Renal pelvis (tissue), 4 donors: ENCODE results near the gene HNRNPAB. TPM values are rescaled to one million over a fixed set of nuclear protein-coding genes. Genes with fewer than 3 reads are reported as not detected.
"Not testable (repeated sequence)": the region's sequence is repeated elsewhere in the genome, so short reads cannot be mapped to it uniquely, and the experiment has no call there.

Experiments used
- DNase-seq: peaks from one replicate; pipeline ENCODE4 v3.0.0-alpha.2; 2013
- polyA plus RNA-seq, 3 donors: library from polyadenylated mRNA; unstranded; fragments of 120-200 nt; gene quantifications; one replicate each; pipeline ENCODE4 v1.2.1, GENCODE V29; 2013; ENCODE audit not compliant: insufficient read length in 3 of 3

The HNRNPAB gene
- polyA plus RNA-seq, 3 donors: 139 to 169 (median 148) TPM

DNA sequence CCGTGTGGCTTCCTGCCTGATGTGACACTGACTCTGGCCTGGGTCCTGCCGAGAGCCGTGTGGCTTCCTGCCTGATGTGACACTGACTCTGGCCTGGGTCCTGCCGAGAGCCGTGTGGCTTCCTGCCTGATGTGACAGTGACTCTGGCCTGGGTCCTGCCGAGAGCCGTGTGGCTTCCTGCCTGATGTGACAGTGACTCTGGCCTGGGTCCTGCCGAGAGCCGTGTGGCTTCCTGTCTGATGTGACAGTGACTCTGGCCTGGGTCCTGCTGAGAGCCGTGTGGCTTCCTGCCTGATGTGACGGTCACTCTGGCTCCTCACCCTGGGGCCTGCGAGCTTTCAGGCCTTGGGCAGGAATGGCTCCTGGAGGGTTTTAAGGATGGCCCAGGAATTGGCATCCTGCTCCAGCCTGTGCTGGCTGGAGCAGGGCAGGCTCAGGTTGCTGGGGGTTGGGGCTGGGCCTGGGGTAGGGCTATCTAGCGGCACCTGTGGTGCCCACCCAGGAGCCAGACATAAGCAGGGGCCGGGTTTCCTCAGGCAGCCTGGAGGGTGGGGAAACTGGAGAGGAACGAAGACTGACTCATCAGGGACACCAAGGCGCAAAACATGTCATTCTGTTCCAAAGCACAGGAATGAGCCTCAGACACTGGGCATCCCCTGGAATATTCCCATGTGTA is 35.4 kb downstream of the HNRNPAB start:
- DNase-seq: not testable (repeated sequence)

DNA sequence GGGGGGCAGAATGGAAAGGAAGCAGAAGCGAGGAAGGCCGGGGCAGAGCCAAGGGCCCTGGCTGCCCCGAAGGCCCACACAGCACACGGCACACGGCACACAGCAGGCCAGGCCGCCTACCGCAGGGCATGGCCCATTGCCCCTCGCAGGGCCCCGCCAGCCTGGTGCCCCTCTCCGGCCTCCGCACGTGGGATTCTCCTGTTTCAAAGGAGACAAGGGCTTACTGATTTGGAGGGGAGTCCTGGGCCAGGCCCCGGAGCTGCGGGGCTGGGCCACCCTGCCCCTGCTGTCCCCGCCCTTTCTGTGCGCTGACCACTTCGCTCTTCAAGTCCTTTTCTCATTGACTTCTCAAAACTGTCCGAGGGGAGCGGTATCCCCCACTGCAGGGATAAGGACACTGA is 36.0 kb downstream of the HNRNPAB start:
- DNase-seq: no peak

DNA sequence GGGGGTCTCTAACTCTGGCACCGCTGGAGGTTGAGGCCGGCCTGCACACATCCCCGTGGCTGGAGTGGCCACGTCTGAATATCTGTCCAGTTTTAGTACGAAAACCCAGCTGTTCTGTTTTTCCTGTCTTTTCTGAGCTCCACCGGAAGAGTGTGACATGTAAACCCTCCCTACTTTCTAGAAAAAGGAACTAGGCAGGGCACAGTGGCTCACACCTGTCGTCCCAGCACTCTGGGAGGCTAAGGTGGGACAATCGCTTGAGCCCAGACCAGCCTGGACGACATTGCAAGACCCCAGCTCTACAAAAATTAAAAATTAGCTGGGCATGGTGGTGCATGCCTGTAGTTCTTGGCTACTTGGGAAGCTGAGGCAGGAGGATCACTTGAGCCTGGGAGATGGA is 36.4 kb downstream of the HNRNPAB start:
- no peak for DNase-seq

DNA sequence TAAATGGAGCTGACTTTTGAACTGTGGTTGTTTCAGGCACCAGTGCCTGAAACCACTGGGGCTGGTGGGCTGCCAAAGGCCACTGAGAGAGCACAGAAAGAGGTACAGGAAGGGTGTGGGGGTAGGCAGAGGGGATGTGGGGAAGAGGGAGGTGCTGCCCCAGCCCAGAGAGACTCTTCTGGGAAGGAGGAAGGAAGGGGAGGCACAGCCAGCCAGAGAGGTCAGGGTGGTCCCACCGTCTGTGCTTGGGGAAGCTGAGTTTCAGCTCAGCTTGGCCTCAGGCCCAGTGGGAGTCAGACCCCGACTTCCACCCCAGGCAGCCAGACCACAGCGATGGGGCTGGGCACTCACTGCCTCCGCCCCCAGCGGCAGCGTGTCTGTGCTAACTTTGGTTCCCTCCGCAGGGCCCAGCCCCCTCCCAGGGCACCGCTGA is 36.9 kb downstream of the HNRNPAB start:
- DNase-seq: no peak

DNA sequence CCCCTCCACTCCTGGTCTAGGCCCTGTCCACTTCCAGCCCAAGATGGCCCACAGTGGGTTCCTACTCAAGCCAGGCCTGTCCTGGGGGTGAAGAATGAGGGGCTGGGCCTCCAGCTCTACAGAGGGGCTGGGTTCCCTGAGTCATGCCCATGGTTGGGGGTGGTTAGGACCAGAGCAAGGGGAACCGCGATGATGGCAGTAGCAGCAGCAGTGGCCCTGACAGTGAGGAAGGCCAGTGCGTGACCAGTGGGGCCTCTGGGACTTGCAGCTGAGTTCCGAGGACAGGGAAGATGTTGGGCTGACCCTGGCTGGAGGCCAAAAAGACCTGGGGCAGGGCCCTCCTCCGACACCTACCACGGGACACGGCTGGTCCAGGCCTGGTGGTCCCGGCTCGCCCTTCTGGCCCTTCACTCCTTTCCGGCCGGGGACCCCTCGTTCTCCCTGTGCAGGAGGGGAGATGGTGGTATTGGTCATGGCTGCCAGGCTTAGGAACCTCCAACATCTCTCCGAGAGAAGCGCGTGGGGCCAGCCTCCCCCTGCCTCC is 37.4 kb downstream of the HNRNPAB start:
- no peak for DNase-seq

DNA sequence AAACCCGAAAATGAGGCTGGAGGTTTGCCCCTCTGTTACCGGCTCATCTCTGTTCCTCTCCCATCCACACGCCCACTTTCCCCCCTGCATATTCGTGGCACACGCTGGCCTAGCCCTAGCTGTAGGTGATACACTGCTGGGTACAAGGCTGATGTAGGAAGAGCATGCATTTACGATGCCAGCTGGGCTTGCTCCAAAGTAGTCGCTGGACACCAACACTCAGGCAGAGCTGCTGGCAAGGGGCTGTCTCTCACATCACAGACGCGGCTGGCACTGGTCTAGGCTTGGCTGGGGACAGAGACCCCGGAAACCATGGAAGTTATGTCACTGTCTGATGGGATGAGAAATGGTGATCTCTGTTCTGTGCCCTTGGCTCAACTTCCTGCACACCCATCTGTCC is 38.1 kb downstream of the HNRNPAB start:
- DNase-seq: no peak

DNA sequence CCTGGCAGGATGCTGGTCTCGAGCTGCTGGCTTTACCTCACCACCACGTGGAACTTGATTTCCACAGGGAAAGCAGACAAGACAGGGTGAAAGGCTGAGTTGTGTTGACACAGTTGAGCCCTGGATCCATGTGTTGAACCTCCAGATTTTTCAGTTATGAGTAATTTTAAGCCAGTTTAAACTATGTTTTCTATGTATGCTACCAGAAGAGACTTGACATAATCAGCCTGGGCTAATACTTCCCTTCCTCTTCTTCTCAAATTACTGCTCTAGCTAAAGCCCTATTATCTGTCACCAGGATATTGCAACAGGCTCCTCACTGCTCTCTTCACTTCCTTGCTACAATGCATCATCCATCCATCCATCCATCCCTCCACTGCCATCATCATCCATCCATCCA is 40.2 kb downstream of the HNRNPAB start:
- DNase-seq: no peak

DNA sequence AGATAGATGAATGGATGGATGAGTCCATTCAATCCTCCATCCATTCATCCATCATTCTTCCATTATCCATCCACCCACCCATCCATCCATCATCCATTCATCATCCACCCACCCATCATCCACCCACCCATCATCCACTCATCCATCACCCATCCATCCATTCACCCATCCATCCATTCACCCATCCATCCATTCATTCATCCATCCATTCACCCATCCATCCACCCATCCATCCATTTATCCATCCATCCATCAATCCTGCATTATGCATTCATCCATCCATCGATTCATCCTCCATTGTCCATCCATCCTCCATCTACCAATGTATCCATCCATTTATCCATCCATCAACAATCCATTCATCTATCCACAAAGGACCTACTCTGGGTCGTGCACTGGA is 41.1 kb downstream of the HNRNPAB start:
- DNase-seq: no peak

DNA sequence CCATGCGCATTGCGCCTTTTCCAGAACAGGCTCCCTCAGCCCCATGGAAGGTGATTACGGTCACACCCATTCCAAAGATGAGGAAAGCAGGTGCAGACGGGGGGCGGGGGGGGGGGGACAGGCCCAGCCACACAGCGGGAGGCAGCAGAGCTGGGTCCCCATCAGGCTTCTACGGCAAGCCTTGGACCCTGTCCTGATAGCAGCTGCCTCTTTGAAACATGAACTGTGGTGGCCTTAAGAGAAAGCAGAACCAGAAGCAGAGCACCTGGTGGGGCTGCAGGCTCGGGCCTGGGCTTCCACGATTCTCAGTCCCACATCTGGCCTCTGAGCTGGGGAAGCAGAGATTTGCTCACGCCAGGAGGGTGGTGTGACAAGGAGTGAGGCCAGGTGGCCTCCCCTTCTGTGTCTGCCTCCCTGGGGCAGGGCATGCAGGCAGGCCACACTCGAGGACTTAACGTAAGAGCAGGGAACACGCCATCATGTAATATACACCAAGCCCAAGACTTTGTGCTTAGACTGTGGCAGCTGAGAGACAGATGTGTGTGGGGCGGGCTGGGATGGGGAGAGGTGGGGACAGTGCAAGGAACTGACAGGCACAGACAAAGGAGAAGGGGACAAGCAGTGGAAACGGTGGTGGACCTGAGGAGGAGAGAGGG is 42.4 kb downstream of the HNRNPAB start:
- DNase-seq: no peak

DNA sequence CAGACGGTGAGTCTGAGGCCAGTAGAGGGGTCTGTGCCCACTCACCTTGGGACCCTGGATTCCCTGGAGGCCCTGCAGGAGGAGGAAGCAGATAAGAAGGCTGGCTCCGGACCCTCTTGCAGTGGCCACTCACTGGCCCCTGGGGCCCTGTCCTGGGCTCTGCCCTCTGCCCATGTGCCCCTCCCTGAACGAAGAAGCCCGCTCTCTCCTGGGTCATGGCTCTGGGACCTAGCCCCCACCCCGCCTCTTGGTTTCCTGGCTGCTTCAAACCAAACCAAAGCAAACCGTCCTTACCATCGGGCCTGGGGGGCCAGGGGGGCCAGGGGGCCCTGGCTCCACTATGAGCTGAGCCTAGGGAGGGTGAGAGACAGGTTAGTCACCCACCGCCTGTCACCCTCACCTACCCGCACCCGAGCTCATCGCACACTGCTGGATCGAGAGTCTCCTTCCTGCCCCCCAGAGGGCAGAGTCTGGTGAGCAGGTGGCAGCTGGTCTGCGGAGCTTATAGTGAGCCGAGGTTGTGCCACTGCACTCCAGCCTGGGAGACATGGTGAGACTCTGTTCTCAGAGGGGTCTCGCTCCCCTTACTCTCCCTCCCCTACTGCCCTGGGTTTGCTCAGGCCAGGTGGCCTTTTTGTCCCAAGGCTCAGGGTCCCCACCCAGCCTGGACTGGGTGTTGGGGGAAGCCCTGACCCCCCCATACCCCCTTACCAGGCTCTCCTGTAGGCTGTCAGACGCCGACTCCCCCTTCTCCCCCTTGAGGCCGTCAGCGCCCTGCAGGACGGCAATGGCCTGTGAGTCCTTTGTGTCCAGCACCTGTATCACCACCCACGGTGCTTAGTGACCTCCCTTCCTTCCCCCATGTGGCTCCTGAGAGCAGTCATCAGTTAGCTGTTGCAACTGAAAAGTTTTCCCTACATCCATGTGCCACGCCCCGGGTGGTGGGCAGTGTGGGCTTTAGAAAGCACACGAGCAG is 43.4 kb downstream of the HNRNPAB start:
- no peak for DNase-seq

DNA sequence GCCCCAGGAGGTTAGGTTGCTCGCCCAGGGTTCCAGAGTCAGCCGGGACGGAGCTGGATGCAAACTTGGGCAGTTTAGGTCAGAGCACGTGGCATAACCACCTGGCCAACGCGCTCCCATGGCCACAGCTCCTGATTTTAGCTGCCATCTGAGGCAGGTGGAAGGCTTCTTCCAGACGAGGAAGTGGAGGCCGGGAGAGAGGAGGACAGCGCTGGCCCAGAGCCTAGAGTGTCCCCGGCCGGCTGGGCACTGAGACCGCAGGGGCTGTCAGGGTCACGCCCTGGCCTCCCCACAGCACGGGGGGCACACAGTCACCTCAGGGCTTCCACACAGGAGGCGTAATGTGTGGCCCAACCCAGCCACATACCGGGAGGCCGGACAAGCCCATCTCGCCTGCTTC is 44.4 kb downstream of the HNRNPAB start:
- DNase-seq: no peak

DNA sequence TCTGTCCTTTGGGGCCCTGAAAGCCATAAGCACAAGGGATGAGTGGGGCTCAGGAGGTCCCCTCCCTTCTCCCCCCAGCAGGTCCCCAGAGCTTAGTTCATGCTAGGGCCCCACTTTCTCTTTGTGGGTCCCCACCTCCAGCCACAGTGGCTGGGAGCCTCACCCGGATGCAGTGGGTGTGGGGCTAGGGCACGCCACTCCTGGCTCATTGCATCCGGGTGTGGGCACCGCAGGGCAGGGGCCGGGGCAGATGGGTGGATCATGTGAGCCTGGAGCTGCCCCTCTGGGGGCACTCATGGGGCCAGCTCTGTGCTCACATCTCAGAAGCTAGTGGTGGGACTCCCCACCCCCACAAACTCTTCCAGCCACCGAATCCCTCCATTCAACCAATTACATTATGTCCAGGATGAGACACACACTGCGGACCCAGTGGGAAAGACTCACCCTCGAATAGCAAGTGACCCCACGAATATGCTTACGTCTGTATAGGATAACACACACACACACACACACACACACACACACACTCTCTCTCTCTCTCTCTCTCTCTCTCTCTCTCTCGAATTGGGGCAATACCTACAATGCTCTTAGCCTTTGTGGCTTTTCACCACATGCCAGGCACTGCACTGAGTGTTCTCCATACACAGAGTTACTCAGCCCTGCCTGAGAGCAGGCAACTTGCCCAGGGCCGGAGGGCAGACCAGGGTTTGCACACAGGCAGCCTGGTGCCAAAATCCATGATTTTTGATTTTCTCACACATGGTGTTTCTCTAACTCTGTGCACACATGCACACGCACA is 45.1 kb downstream of the HNRNPAB start:
- DNase-seq: no peak

DNA sequence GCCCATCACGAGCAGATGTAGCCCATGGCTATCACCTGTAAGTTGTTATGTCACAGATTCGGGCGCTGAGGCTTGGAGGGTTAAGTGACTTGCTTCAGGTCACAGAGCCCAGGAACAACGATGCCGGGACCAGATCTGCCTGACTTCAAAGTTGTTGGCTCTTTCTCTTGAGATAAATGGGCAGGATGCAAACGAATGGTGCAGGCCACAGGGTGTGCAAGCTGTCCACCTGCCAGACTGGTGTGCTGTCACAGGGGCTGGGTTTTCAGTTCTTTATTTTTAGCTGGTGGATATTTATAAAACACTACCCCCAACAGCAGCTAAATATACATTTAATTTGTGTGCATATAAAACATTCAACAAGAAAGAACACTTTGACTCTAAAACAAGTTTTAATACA is 45.9 kb downstream of the HNRNPAB start:
- DNase-seq: no peak

DNA sequence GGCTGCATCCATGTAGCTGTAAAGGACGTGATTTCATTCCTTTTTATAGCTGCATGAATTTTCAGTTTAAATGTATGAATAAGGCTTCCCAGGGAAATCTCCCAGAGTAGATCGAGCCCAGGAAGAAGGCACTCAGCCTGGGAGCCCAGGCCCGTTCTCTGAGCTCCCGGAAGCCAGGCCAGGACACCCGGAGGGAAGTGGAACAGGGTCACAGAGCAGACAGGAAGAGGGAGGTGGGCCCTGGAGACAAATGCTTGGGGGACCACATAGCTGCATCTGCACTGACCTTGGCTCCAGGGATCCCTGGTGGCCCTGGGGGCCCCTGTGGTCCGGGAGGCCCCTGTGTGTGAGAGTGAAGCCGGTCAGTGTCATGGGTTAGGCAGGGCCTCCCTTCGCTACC is 47.9 kb downstream of the HNRNPAB start:
- DNase-seq: no peak

DNA sequence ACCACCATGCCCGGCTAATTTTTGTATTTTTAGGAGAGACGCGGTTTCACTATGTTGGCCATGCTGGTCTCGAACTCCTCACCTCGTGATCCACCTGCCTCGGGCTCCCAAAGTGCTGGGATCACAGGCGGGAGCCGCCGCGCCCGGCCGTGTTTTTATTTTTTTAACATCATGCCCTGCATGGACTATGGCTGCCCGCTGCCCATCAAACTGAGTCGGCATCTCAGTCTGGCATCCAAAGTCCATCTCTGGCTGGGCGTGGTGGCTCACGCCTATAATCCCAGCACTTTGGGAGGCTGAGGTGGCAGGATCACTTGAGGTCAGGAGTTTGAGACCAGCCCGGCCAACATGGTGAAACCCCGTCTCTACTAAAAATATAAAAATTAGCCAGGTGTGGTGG is 49.3 kb downstream of the HNRNPAB start:
- DNase-seq: not testable (repeated sequence)

DNA sequence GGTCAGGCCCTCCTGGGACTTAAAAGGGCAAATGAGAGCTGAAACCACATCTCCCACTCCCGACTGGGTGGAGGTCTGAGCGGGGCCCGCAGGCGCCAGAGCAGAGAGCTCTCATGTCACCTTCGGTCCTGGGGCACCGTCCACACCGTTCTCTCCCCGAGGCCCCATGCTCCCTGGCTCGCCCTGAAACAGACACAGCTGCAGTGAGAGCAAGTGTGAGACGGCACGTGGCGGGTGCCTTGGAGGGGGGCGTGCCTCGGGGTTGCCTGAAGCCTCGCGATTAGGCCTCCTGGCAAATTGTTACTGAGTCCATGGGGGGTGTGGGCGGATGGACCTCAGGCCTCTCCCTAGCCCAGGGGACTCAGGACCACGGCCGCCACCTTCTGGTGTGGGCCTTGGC is 52.4 kb downstream of the HNRNPAB start:
- DNase-seq: no peak

DNA sequence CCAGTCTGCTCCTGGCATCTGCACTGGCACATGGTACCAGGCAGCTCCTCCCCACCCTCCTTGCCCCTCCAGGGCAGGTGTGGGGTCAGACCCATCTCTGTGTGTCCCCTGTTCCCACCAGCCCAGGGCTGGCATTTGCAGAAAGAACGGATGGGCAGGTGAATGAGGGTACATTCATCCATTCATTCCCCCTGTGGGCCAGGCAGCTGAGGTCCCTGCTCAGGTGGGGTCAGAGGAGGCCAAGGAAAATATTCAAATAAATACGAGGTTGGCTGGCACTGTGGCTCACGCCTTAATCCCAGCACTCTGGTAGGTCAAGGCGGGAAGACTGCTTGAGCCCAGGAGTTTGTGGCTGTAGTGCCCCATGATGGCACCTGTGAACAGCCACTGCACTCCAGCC is 53.3 kb downstream of the HNRNPAB start:
- DNase-seq: no peak

DNA sequence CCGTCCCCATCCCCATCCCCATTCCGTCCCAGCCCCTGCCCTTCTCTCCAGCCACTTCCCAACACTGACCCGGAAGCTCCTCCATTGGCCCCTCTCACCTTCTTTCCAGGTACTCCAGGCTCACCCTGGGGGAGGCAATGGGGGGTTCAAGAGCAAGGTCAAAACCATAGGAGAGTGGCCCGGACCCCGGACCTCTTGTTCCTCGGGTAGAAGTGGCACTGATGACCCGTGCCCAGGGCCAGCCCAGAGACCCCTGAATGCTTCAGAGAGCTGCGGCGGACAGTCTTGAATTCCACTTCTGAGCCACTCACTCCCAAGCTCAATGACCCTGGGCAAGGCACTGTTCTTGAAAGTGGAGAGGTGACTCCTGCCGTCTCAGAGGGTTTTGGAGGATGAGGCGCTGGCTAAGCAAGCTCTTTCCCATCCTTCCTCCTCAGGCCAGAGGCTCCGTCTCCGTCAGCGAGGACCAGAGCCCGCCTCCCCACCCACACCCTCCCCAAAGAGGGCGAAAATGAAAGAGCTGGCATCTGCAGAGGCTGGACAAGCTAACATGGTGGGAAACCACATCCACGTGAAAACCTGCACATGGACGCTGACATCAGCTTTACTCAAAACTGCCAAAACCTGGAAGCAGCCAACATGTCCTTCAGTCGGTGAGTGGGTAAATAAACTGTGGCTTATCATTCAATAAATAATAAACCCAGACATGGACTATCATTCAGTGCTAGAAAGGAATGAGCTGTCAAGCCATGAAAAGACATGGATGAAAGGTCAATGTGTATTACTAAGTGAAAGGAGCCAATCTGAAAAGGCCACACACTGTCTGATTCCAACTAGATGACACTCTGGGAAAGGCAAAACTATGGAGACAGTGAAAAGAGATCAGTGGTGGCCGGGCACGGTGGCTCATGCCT is 55.5 kb downstream of the HNRNPAB start:
- no peak for DNase-seq
